Measurements from ENCODE around the gene KANSL1. TPM values are rescaled to one million over a fixed set of nuclear protein-coding genes. Genes with fewer than 3 reads are reported as not detected.

KANSL1 gene
- total and polyA plus RNA-seq, 4 donors, result 16.2 to 189 (median 47.4) TPM

DNA sequence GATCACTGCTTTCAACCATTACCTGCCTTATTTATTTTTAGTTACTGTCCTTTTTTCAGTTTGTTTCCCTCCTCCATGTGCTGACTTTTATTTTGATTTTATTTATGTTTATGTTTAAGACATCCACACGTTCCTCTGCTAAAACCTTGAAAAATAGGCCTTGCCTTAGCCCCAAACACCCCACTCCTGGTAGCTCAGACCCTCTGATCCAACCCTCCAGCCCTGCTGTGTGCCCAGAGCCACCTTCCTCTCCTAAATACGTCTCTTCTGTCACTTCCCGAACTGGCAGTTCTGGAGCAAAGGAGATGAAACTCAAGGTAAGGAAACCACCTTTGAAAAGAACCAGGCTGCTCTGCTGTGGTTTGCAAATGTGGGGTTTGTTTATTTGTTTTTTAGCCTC, 203.5 kb downstream of the KANSL1 start:
- ATAC-seq (ENCODE audit: insufficient read depth, low FRiP score) (no peak), DNase-seq (no peak)
- Histone ChIP-seq H3K27ac (ENCODE audit: low read depth in 1 of 2, low read length in 1 of 2) (no peak overlapping the region), H3K4me3 (no peak overlapping the region), H3K9ac (ENCODE audit: insufficient read depth in 1 of 2, low read length in 2 of 2) (no peak overlapping the region), H3K9me3 (ENCODE audit: control insufficient read depth in 4 of 4, insufficient read depth in 3 of 4, low read length in 3 of 4) (no peaks in the 10 kb centered on the region), H3K4me1 (ENCODE audit: control insufficient read depth in 5 of 5, insufficient read depth in 5 of 5, low read length in 5 of 5) (no peaks in the 10 kb centered on the region), H3K36me3 (ENCODE audit: control insufficient read depth in 4 of 4, insufficient read depth in 4 of 4, low read length in 4 of 4) (no peaks in the 10 kb centered on the region), H3K27me3 (ENCODE audit: control insufficient read depth in 3 of 3, insufficient read depth in 3 of 3, low read length in 2 of 3) (no peaks in the 10 kb centered on the region)
- whole genome bisulfite sequencing, 2 donors, result 79 to 81% methylated on average over 3 of the region's 3 CpGs
- no peak for TF ChIP-seq CTCF (IDR thresholded peaks at IDR 0.05; ENCODE audit: control extremely low read depth, extremely low read depth)

DNA sequence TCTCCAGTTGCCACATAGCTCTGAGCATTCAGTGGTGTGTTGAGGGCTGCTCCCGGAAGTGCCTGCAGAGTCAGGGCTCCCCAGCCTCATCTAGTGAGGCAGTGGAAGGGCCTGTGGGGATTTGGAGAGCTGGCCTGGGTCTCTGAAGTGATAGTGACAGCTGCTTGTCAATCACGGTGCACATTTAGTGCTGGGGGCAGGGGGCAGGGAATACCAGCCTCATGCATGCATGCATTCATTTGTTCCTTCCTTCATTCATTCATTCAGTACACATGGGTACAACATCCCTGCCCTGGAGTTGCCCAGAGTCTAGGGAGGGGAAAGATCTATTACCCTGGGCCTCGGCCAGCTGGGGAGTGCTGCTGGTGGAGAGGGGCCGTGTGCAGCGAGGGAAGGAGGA, 205.5 kb downstream of the KANSL1 start:
- H3K27ac ChIP-seq (ENCODE audit: low read depth in 1 of 2, low read length in 1 of 2), result no peak overlapping the region
- no peak for TF ChIP-seq CTCF (IDR thresholded peaks at IDR 0.05; ENCODE audit: control extremely low read depth, extremely low read depth)
- H3K4me3 ChIP-seq, result no peak overlapping the region
- no peak for ATAC-seq (ENCODE audit: insufficient read depth, low FRiP score)
- no peaks in the 10 kb centered on the region for H3K36me3 ChIP-seq (ENCODE audit: control insufficient read depth in 4 of 4, insufficient read depth in 4 of 4, low read length in 4 of 4)
- H3K27me3 ChIP-seq (ENCODE audit: control insufficient read depth in 3 of 3, insufficient read depth in 3 of 3, low read length in 2 of 3), result no peaks in the 10 kb centered on the region
- 78 to 87% methylated on average over 5 of the region's 5 CpGs for WGBS, 2 donors
- no peaks in the 10 kb centered on the region for H3K4me1 ChIP-seq (ENCODE audit: control insufficient read depth in 5 of 5, insufficient read depth in 5 of 5, low read length in 5 of 5)
- H3K9ac ChIP-seq (ENCODE audit: insufficient read depth in 1 of 2, low read length in 2 of 2), result no peak overlapping the region
- no peaks in the 10 kb centered on the region for H3K9me3 ChIP-seq (ENCODE audit: control insufficient read depth in 4 of 4, insufficient read depth in 3 of 4, low read length in 3 of 4)
- no peak for DNase-seq

GRCh38 chr17:45986056-45986455, 207.2 kb downstream of the KANSL1 start:
- no peak for TF ChIP-seq CTCF (IDR thresholded peaks at IDR 0.05; ENCODE audit: control extremely low read depth, extremely low read depth)
- H3K27ac ChIP-seq (ENCODE audit: low read depth in 1 of 2, low read length in 1 of 2), result no peak overlapping the region
- no peaks in the 10 kb centered on the region for H3K27me3 ChIP-seq (ENCODE audit: control insufficient read depth in 3 of 3, insufficient read depth in 3 of 3, low read length in 2 of 3)
- H3K4me3 ChIP-seq, result no peak overlapping the region
- no peak overlapping the region for H3K9ac ChIP-seq (ENCODE audit: insufficient read depth in 1 of 2, low read length in 2 of 2)
- 89 to 90% methylated on average over 4 of the region's 4 CpGs for WGBS, 2 donors
- no peak for ATAC-seq (ENCODE audit: insufficient read depth, low FRiP score)
- H3K4me1 ChIP-seq (ENCODE audit: control insufficient read depth in 5 of 5, insufficient read depth in 5 of 5, low read length in 5 of 5), result no peaks in the 10 kb centered on the region
- no peak for DNase-seq
- no peaks in the 10 kb centered on the region for H3K9me3 ChIP-seq (ENCODE audit: control insufficient read depth in 4 of 4, insufficient read depth in 3 of 4, low read length in 3 of 4)
- H3K36me3 ChIP-seq (ENCODE audit: control insufficient read depth in 4 of 4, insufficient read depth in 4 of 4, low read length in 4 of 4), result no peaks in the 10 kb centered on the region

GRCh38 chr17:45985447-45985846, 207.8 kb downstream of the KANSL1 start:
- no peaks in the 10 kb centered on the region for H3K36me3 ChIP-seq (ENCODE audit: control insufficient read depth in 4 of 4, insufficient read depth in 4 of 4, low read length in 4 of 4)
- no peaks in the 10 kb centered on the region for H3K27me3 ChIP-seq (ENCODE audit: control insufficient read depth in 3 of 3, insufficient read depth in 3 of 3, low read length in 2 of 3)
- no peaks in the 10 kb centered on the region for H3K9me3 ChIP-seq (ENCODE audit: control insufficient read depth in 4 of 4, insufficient read depth in 3 of 4, low read length in 3 of 4)
- no peak overlapping the region for H3K27ac ChIP-seq (ENCODE audit: low read depth in 1 of 2, low read length in 1 of 2)
- no peaks in the 10 kb centered on the region for H3K4me1 ChIP-seq (ENCODE audit: control insufficient read depth in 5 of 5, insufficient read depth in 5 of 5, low read length in 5 of 5)
- TF ChIP-seq CTCF (IDR thresholded peaks at IDR 0.05; ENCODE audit: control extremely low read depth, extremely low read depth), result no peak
- 74 to 75% methylated on average over 4 of the region's 4 CpGs for WGBS, 2 donors
- DNase-seq (no peak), ATAC-seq (ENCODE audit: insufficient read depth, low FRiP score) (no peak)
- H3K4me3 ChIP-seq, result no peak overlapping the region
- H3K9ac ChIP-seq (ENCODE audit: insufficient read depth in 1 of 2, low read length in 2 of 2), result no peak overlapping the region
